ENCODE data around the gene SMC1B. TPM values are rescaled to one million over a fixed set of nuclear protein-coding genes. Genes with fewer than 3 reads are reported as not detected.

The SMC1B gene
- total RNA-seq, 1 donor from 2014 or later = not detected

- H3K27me3 Mint-ChIP-seq (ENCODE audit: low read depth) = no peaks in the 10 kb centered on the region
- H3K4me3 Mint-ChIP-seq = no peak overlapping the region
- no peak overlapping the region for H3K27ac Mint-ChIP-seq
- no peaks in the 10 kb centered on the region for H3K4me1 Mint-ChIP-seq
- H3K36me3 Mint-ChIP-seq = peaks cover 19% of the 10 kb centered on the region
- DNase-seq (ENCODE audit: low spot score in 2 of 2, unreplicated experiment in 2 of 2) = no peak
- H3K9me3 Mint-ChIP-seq = peaks cover 6% of the 10 kb centered on the region
- TF ChIP-seq, protein P1, sequence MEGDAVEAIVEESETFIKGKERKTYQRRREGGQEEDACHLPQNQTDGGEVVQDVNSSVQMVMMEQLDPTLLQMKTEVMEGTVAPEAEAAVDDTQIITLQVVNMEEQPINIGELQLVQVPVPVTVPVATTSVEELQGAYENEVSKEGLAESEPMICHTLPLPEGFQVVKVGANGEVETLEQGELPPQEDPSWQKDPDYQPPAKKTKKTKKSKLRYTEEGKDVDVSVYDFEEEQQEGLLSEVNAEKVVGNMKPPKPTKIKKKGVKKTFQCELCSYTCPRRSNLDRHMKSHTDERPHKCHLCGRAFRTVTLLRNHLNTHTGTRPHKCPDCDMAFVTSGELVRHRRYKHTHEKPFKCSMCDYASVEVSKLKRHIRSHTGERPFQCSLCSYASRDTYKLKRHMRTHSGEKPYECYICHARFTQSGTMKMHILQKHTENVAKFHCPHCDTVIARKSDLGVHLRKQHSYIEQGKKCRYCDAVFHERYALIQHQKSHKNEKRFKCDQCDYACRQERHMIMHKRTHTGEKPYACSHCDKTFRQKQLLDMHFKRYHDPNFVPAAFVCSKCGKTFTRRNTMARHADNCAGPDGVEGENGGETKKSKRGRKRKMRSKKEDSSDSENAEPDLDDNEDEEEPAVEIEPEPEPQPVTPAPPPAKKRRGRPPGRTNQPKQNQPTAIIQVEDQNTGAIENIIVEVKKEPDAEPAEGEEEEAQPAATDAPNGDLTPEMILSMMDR (IDR thresholded peaks at IDR 0.05; ENCODE audit: unreplicated experiment) = no peak
These were observed 7.1 kb upstream of the SMC1B start for GRCh38 chr22:45420539-45420938.

DNA sequence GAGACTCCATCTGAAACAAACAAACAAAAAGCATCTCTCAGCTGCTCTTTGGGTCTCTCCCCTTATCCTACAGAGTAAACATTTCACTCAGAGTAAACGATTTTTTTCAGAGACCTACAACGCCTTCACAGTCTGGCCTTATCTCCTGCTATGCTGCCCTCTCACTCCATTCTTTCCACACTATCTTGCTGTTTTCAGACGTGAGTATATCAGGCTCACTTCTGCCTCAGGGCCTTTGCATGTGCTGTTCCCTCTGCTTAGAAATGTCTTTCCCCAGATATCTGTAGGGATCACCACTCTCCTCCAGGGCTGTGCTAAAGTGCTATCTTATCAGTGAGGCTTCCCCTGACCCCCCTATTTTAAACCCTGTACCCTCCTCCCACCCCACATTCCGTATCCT is 6.6 kb upstream of the SMC1B start:
- H3K9me3 Mint-ChIP-seq = peaks cover 6% of the 10 kb centered on the region
- H3K36me3 Mint-ChIP-seq = peaks cover 19% of the 10 kb centered on the region
- no peak for DNase-seq (ENCODE audit: low spot score in 2 of 2, unreplicated experiment in 2 of 2)
- TF ChIP-seq, protein P1 (IDR thresholded peaks at IDR 0.05; ENCODE audit: unreplicated experiment) = no peak
- H3K27me3 Mint-ChIP-seq (ENCODE audit: low read depth) = no peaks in the 10 kb centered on the region
- H3K27ac Mint-ChIP-seq = no peak overlapping the region
- H3K4me1 Mint-ChIP-seq = no peaks in the 10 kb centered on the region
- H3K4me3 Mint-ChIP-seq = no peak overlapping the region

- H3K9me3 Mint-ChIP-seq = peaks cover 6% of the 10 kb centered on the region
- no peaks in the 10 kb centered on the region for H3K27me3 Mint-ChIP-seq (ENCODE audit: low read depth)
- peaks cover 19% of the 10 kb centered on the region for H3K36me3 Mint-ChIP-seq
- peaks cover 3% of the 10 kb centered on the region for H3K4me1 Mint-ChIP-seq
- TF ChIP-seq, protein P1 (IDR thresholded peaks at IDR 0.05; ENCODE audit: unreplicated experiment) = no peak
- no peak overlapping the region for H3K4me3 Mint-ChIP-seq
- no peak for DNase-seq (ENCODE audit: low spot score in 2 of 2, unreplicated experiment in 2 of 2)
- no peak overlapping the region for H3K27ac Mint-ChIP-seq
These were observed 5.4 kb upstream of the SMC1B start for GRCh38 chr22:45418770-45419138.

DNA sequence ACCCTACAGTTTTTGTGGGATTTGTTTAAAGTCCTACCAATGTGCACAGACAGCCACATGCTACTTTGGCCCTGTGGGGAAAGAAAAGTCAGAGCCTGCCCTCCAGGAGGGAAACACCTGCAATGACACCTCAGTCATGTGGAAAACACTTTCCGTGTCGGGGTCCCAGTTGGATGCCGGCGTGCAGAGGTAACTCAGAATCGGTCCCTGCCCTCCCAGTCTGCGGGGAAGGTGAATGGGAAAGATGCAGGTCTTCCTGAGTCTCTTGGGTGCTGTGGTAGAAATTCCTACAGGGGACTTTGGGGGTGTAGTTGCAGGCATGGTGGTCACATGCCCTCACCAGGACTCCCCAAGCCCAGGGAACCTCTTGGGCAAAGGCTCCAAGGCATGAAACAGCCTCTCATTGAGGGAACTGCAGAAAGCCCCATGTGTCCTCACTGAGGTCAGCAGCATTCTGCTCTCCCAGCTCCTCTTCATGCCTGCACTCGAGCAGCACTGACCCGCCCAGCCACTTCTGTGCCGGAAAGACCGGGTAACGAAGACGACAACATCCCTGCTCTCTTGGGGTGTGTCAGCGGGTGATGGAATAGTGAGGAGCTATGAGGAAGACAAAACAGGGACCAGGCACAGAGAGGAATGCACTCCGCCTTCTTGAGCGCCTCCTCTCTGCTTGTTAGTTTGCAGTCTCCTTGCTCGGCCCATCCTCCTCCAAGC is 4.8 kb upstream of the SMC1B start:
- TF ChIP-seq, protein P1 (IDR thresholded peaks at IDR 0.05; ENCODE audit: unreplicated experiment) = no peak
- Mint-ChIP-seq H3K36me3 (peaks cover 19% of the 10 kb centered on the region), H3K27me3 (ENCODE audit: low read depth) (no peaks in the 10 kb centered on the region), H3K4me1 (peaks cover 4% of the 10 kb centered on the region), H3K9me3 (peaks cover 6% of the 10 kb centered on the region), H3K27ac (no peak overlapping the region), H3K4me3 (no peak overlapping the region)
- no peak for DNase-seq (ENCODE audit: low spot score in 2 of 2, unreplicated experiment in 2 of 2)

DNA sequence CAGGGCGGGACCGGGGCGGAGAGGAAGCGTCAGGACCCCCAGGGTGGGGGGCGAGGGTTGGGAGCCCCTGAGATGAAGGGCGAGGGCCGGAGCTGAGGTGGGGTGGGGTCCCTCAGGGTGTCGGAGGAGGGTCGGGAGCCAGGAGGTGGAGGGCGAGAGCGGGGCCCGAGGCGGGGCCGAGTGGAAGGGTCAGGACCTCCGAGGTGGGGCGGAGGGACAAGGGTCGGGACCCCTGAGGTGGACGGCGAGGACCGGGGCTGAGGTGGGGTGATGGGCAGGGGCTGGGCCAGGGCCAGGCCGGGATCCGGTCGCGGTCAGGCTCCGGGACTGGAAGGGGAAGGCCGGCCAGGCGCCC is 409 bp downstream of the SMC1B start:
- DNase-seq (ENCODE audit: low spot score in 2 of 2, unreplicated experiment in 2 of 2) = no peak
- H3K4me1 Mint-ChIP-seq = peaks cover 4% of the 10 kb centered on the region
- H3K36me3 Mint-ChIP-seq = peaks cover 9% of the 10 kb centered on the region
- peak overlapping the region; percentile 45 for H3K4me3 Mint-ChIP-seq
- TF ChIP-seq, protein P1 (IDR thresholded peaks at IDR 0.05; ENCODE audit: unreplicated experiment) = no peak
- H3K9me3 Mint-ChIP-seq = peaks cover 4% of the 10 kb centered on the region
- H3K27me3 Mint-ChIP-seq (ENCODE audit: low read depth) = no peaks in the 10 kb centered on the region
- H3K27ac Mint-ChIP-seq = no peak overlapping the region

Data from mesothelial cell of epicardium (in vitro differentiated cells).